Measurements from ENCODE around the gene SMIM23.

SMIM23 gene

DNA sequence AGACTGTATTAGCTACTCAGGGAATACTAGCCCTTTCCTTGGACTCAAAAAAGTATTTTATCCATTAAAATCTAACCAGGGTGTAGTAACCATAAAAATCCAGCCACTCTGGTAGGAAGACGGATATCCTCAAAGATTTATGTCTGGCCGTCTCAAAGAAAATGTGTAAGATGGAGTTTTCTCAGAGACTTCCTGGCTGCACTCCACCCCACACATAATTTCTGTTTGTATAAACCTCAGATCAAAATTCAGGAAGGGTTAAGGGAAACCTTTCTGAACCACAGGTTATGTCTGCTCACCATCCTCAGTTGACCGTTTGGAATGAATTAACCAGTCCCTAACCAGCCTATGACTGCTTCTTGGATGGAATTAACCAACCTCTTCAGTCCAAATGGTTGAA, 13.8 kb upstream of the SMIM23 start:
- no peak overlapping the region for H2BK120ac ChIP-seq (ENCODE audit: low read depth, low read length)
- H2BK12ac ChIP-seq (ENCODE audit: low read length in 2 of 2): no peak overlapping the region
- no peaks in the 10 kb centered on the region for H3K79me1 ChIP-seq (replicated peaks; ENCODE audit: low read length, poor library complexity, severe bottlenecking)
- no peak overlapping the region for H2AK5ac ChIP-seq (ENCODE audit: low read length, severe bottlenecking)
- H3K4ac ChIP-seq (ENCODE audit: low read depth in 1 of 2, low read length in 2 of 2): no peak overlapping the region
- WGBS: 71% methylated on average over 3 of the region's 3 CpGs
- no peak for DNase-seq
- no peak overlapping the region for H2AFZ ChIP-seq (ENCODE audit: low read depth, low read length)
- H3K27me3 ChIP-seq (ENCODE audit: control insufficient read depth in 1 of 2, insufficient read depth in 1 of 2, low read length in 2 of 2): no peaks in the 10 kb centered on the region
- no peak overlapping the region for H3K4me2 ChIP-seq (ENCODE audit: low read length, poor library complexity, severe bottlenecking)
- H2BK15ac ChIP-seq (ENCODE audit: low read depth, poor library complexity, severe bottlenecking): no peak overlapping the region
- no peak overlapping the region for H4K91ac ChIP-seq (ENCODE audit: low read length)
- H3K27ac ChIP-seq (ENCODE audit: low read length, poor library complexity, severe bottlenecking): no peak overlapping the region
- H4K8ac ChIP-seq (ENCODE audit: low read length): no peak overlapping the region
- no peak overlapping the region for H3K4me3 ChIP-seq (ENCODE audit: insufficient read depth in 1 of 2, low read depth in 1 of 2, low read length in 2 of 2)
- no peak overlapping the region for H3K9ac ChIP-seq (ENCODE audit: low read length)
- H3K4me1 ChIP-seq (ENCODE audit: control insufficient read depth, insufficient read depth, low read depth, low read length): no peaks in the 10 kb centered on the region
- no peak overlapping the region for H3K14ac ChIP-seq (ENCODE audit: low read length in 2 of 2)
- H3K9me3 ChIP-seq (ENCODE audit: control insufficient read depth, low read length): peaks cover 12% of the 10 kb centered on the region
- H2BK5ac ChIP-seq (ENCODE audit: low read depth, low read length, poor library complexity, severe bottlenecking): no peak overlapping the region
- no peak overlapping the region for H3K18ac ChIP-seq (ENCODE audit: low read depth in 1 of 2, low read length in 2 of 2)
- H3K36me3 ChIP-seq (ENCODE audit: control insufficient read depth in 1 of 2, insufficient read depth in 2 of 2, low read depth in 1 of 2, low read length in 2 of 2): no peaks in the 10 kb centered on the region
- H3K23ac ChIP-seq (ENCODE audit: low read length in 2 of 2): no peak overlapping the region

- H3K36me3 ChIP-seq (ENCODE audit: control insufficient read depth in 1 of 2, insufficient read depth in 2 of 2, low read depth in 1 of 2, low read length in 2 of 2): no peaks in the 10 kb centered on the region
- H3K18ac ChIP-seq (ENCODE audit: low read depth in 1 of 2, low read length in 2 of 2): no peak overlapping the region
- no peaks in the 10 kb centered on the region for H3K79me1 ChIP-seq (replicated peaks; ENCODE audit: low read length, poor library complexity, severe bottlenecking)
- H3K27ac ChIP-seq (ENCODE audit: low read length, poor library complexity, severe bottlenecking): no peak overlapping the region
- H3K4me3 ChIP-seq (ENCODE audit: insufficient read depth in 1 of 2, low read depth in 1 of 2, low read length in 2 of 2): no peak overlapping the region
- H4K91ac ChIP-seq (ENCODE audit: low read length): no peak overlapping the region
- WGBS: 82% methylated on average over 8 of the region's 8 CpGs
- no peak for DNase-seq
- H2BK5ac ChIP-seq (ENCODE audit: low read depth, low read length, poor library complexity, severe bottlenecking): no peak overlapping the region
- no peak overlapping the region for H3K4ac ChIP-seq (ENCODE audit: low read depth in 1 of 2, low read length in 2 of 2)
- no peak overlapping the region for H2AFZ ChIP-seq (ENCODE audit: low read depth, low read length)
- no peaks in the 10 kb centered on the region for H3K4me1 ChIP-seq (ENCODE audit: control insufficient read depth, insufficient read depth, low read depth, low read length)
- no peak overlapping the region for H2BK12ac ChIP-seq (ENCODE audit: low read length in 2 of 2)
- H2BK15ac ChIP-seq (ENCODE audit: low read depth, poor library complexity, severe bottlenecking): no peak overlapping the region
- H3K14ac ChIP-seq (ENCODE audit: low read length in 2 of 2): no peak overlapping the region
- H3K23ac ChIP-seq (ENCODE audit: low read length in 2 of 2): no peak overlapping the region
- no peak overlapping the region for H2AK5ac ChIP-seq (ENCODE audit: low read length, severe bottlenecking)
- H4K8ac ChIP-seq (ENCODE audit: low read length): no peak overlapping the region
- H2BK120ac ChIP-seq (ENCODE audit: low read depth, low read length): no peak overlapping the region
- no peak overlapping the region for H3K9ac ChIP-seq (ENCODE audit: low read length)
- H3K9me3 ChIP-seq (ENCODE audit: control insufficient read depth, low read length): no peaks in the 10 kb centered on the region
- peaks cover 0 to 4% of the 10 kb centered on the region in 2 experiments for H3K27me3 ChIP-seq (ENCODE audit: control insufficient read depth in 1 of 2, insufficient read depth in 1 of 2, low read length in 2 of 2)
- no peak overlapping the region for H3K4me2 ChIP-seq (ENCODE audit: low read length, poor library complexity, severe bottlenecking)
Observed at GRCh38 chr5:171773106-171773505, 12.5 kb upstream of the SMIM23 start.

- Histone ChIP-seq H4K8ac (ENCODE audit: low read length) (no peak overlapping the region), H2BK12ac (ENCODE audit: low read length in 2 of 2) (no peak overlapping the region), H2BK5ac (ENCODE audit: low read depth, low read length, poor library complexity, severe bottlenecking) (no peak overlapping the region), H3K9me3 (ENCODE audit: control insufficient read depth, low read length) (peaks cover 5% of the 10 kb centered on the region), H3K23ac (ENCODE audit: low read length in 2 of 2) (no peak overlapping the region), H2AK5ac (ENCODE audit: low read length, severe bottlenecking) (no peak overlapping the region), H3K18ac (ENCODE audit: low read depth in 1 of 2, low read length in 2 of 2) (no peak overlapping the region), H3K4me3 (ENCODE audit: insufficient read depth in 1 of 2, low read depth in 1 of 2, low read length in 2 of 2) (no peak overlapping the region), H3K4me1 (ENCODE audit: control insufficient read depth, insufficient read depth, low read depth, low read length) (no peaks in the 10 kb centered on the region), H3K4me2 (ENCODE audit: low read length, poor library complexity, severe bottlenecking) (no peak overlapping the region), H3K27me3 (ENCODE audit: control insufficient read depth in 1 of 2, insufficient read depth in 1 of 2, low read length in 2 of 2) (peaks cover 0 to 8% of the 10 kb centered on the region in 2 experiments), H2BK120ac (ENCODE audit: low read depth, low read length) (no peak overlapping the region), H2AFZ (ENCODE audit: low read depth, low read length) (no peak overlapping the region), H3K27ac (ENCODE audit: low read length, poor library complexity, severe bottlenecking) (no peak overlapping the region), H3K9ac (ENCODE audit: low read length) (no peak overlapping the region), H3K14ac (ENCODE audit: low read length in 2 of 2) (no peak overlapping the region), H3K36me3 (ENCODE audit: control insufficient read depth in 1 of 2, insufficient read depth in 2 of 2, low read depth in 1 of 2, low read length in 2 of 2) (no peaks in the 10 kb centered on the region), H3K79me1 (replicated peaks; ENCODE audit: low read length, poor library complexity, severe bottlenecking) (no peaks in the 10 kb centered on the region), H3K4ac (ENCODE audit: low read depth in 1 of 2, low read length in 2 of 2) (no peak overlapping the region), H4K91ac (ENCODE audit: low read length) (no peak overlapping the region), H2BK15ac (ENCODE audit: low read depth, poor library complexity, severe bottlenecking) (no peak overlapping the region)
- no peak for DNase-seq
- WGBS: 91% methylated on average over 8 of the region's 9 CpGs
Observed at GRCh38 chr5:171774418-171774817, 11.2 kb upstream of the SMIM23 start.

GRCh38 chr5:171776213-171776612, 9.4 kb upstream of the SMIM23 start:
- no peak for DNase-seq
- no peak overlapping the region for H3K14ac ChIP-seq (ENCODE audit: low read length in 2 of 2)
- H3K4ac ChIP-seq (ENCODE audit: low read depth in 1 of 2, low read length in 2 of 2): no peak overlapping the region
- no peaks in the 10 kb centered on the region for H3K4me1 ChIP-seq (ENCODE audit: control insufficient read depth, insufficient read depth, low read depth, low read length)
- no peak overlapping the region for H4K8ac ChIP-seq (ENCODE audit: low read length)
- no peak overlapping the region for H2BK15ac ChIP-seq (ENCODE audit: low read depth, poor library complexity, severe bottlenecking)
- no peak overlapping the region for H2BK120ac ChIP-seq (ENCODE audit: low read depth, low read length)
- H3K4me2 ChIP-seq (ENCODE audit: low read length, poor library complexity, severe bottlenecking): no peak overlapping the region
- H3K9me3 ChIP-seq (ENCODE audit: control insufficient read depth, low read length): peaks cover 5% of the 10 kb centered on the region
- no peak overlapping the region for H3K9ac ChIP-seq (ENCODE audit: low read length)
- H2BK12ac ChIP-seq (ENCODE audit: low read length in 2 of 2): no peak overlapping the region
- H4K91ac ChIP-seq (ENCODE audit: low read length): no peak overlapping the region
- H3K36me3 ChIP-seq (ENCODE audit: control insufficient read depth in 1 of 2, insufficient read depth in 2 of 2, low read depth in 1 of 2, low read length in 2 of 2): no peaks in the 10 kb centered on the region
- peaks cover 8% of the 10 kb centered on the region in 2 experiments for H3K27me3 ChIP-seq (ENCODE audit: control insufficient read depth in 1 of 2, insufficient read depth in 1 of 2, low read length in 2 of 2)
- no peak overlapping the region for H3K27ac ChIP-seq (ENCODE audit: low read length, poor library complexity, severe bottlenecking)
- no peak overlapping the region for H3K18ac ChIP-seq (ENCODE audit: low read depth in 1 of 2, low read length in 2 of 2)
- WGBS: 90% methylated on average over 12 of the region's 12 CpGs
- no peak overlapping the region for H3K23ac ChIP-seq (ENCODE audit: low read length in 2 of 2)
- H3K79me1 ChIP-seq (replicated peaks; ENCODE audit: low read length, poor library complexity, severe bottlenecking): no peaks in the 10 kb centered on the region
- H2AFZ ChIP-seq (ENCODE audit: low read depth, low read length): no peak overlapping the region
- no peak overlapping the region for H2AK5ac ChIP-seq (ENCODE audit: low read length, severe bottlenecking)
- H3K4me3 ChIP-seq (ENCODE audit: insufficient read depth in 1 of 2, low read depth in 1 of 2, low read length in 2 of 2): no peak overlapping the region
- no peak overlapping the region for H2BK5ac ChIP-seq (ENCODE audit: low read depth, low read length, poor library complexity, severe bottlenecking)
